Measurements from ENCODE around the gene UBXN10.
"Not testable (repeated sequence)": the region's sequence is repeated elsewhere in the genome, so short reads cannot be mapped to it uniquely, and the experiment has no call there.

- TF ChIP-seq, protein P1, sequence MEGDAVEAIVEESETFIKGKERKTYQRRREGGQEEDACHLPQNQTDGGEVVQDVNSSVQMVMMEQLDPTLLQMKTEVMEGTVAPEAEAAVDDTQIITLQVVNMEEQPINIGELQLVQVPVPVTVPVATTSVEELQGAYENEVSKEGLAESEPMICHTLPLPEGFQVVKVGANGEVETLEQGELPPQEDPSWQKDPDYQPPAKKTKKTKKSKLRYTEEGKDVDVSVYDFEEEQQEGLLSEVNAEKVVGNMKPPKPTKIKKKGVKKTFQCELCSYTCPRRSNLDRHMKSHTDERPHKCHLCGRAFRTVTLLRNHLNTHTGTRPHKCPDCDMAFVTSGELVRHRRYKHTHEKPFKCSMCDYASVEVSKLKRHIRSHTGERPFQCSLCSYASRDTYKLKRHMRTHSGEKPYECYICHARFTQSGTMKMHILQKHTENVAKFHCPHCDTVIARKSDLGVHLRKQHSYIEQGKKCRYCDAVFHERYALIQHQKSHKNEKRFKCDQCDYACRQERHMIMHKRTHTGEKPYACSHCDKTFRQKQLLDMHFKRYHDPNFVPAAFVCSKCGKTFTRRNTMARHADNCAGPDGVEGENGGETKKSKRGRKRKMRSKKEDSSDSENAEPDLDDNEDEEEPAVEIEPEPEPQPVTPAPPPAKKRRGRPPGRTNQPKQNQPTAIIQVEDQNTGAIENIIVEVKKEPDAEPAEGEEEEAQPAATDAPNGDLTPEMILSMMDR (IDR thresholded peaks at IDR 0.05): not testable (repeated sequence)
- not testable (repeated sequence) for TF ChIP-seq POLR2A (IDR thresholded peaks at IDR 0.05)
These were observed 33.2 kb downstream of the UBXN10 start for GRCh38 chr1:20219053-20219452.
